Activated CD8-positive, alpha-beta T cell treated with anti-CD3 and anti-CD28 coated beads for 36 hours (primary cell): Measurements from ENCODE around the gene CCDC91. TPM values are rescaled to one million over a fixed set of nuclear protein-coding genes. Genes with fewer than 3 reads are reported as not detected.

Source experiments
- ATAC-seq: fragments of 200-7000 bp; cut with Tn5 transposase; one replicate; pipeline ENCODE4 v1.10.0; 2021; ENCODE audit warnings: mild to moderate bottlenecking, moderate library complexity
- CTCF ChIA-PET: fragments of 350-600 bp; sonication (Branson Sonifier 250); formaldehyde crosslinking; loops from one replicate; lab custom pipeline; 2021; ENCODE audit warnings: antibody characterized with exemption; lab: Charles Lee
- POLR2A ChIA-PET: fragments of 350-600 bp; sonication (Branson Sonifier 250); formaldehyde crosslinking; loops from one replicate; lab custom pipeline; 2021; ENCODE audit warnings: antibody characterized with exemption; lab: Charles Lee
- DNase-seq: peaks from one replicate; pipeline ENCODE4 v3.0.0-alpha.2; 2020
- H3K27ac Mint-ChIP-seq: one replicate; pipeline ENCODE4 v1.8.0; 2021; ENCODE audit warnings: mild to moderate bottlenecking, mixed read lengths
- H3K27me3 Mint-ChIP-seq: one replicate; pipeline ENCODE4 v1.8.0; 2021; ENCODE audit warnings: mixed read lengths
- H3K36me3 Mint-ChIP-seq: one replicate; pipeline ENCODE4 v1.8.0; 2021; ENCODE audit warnings: low read depth, mixed read lengths
- H3K4me1 Mint-ChIP-seq: one replicate; pipeline ENCODE4 v1.8.0; 2021; ENCODE audit warnings: low read depth, mixed read lengths
- H3K4me3 Mint-ChIP-seq: one replicate; pipeline ENCODE4 v1.8.0; 2021; ENCODE audit warnings: mild to moderate bottlenecking, moderate library complexity, mixed read lengths
- H3K9me3 Mint-ChIP-seq: one replicate; pipeline ENCODE4 v1.8.0; 2021; ENCODE audit warnings: mixed read lengths
- CTCF ChIP-seq: fragments of 200-600 bp; IDR thresholded peaks from one replicate; pipeline ENCODE4 v1.8.0; 2022; ENCODE audit warnings: antibody characterized with exemption, mild to moderate bottlenecking
- intact Hi-C: fragments of 100-400 bp; cut with micrococcal nuclease; formaldehyde crosslinking; loops from one replicate; pipeline ENCODE4 v1.10.0; 2022
- total RNA-seq, 2 experiments: library from RNA; stranded (reverse); gene quantifications; one replicate each; pipeline ENCODE4 v1.2.3, GENCODE V29; 2021

The CCDC91 gene
- total RNA-seq, 2 experiments from 2014 or later = 14.7 to 14.8 TPM

- intact Hi-C loops = no loop called here
- Mint-ChIP-seq H3K27ac (no peak overlapping the region), H3K9me3 (peaks cover 11% of the 10 kb centered on the region), H3K36me3 (peaks cover 17% of the 10 kb centered on the region), H3K27me3 (no peaks in the 10 kb centered on the region), H3K4me1 (no peaks in the 10 kb centered on the region), H3K4me3 (no peak overlapping the region)
- no peak for ATAC-seq
- CTCF ChIA-PET = no interaction called here
- DNase-seq = no peak
- POLR2A ChIA-PET = no interaction called here
- TF ChIP-seq CTCF = no peak
Measured at GRCh38 chr12:28512406-28512805, 322.1 kb downstream of the CCDC91 start.

- Mint-ChIP-seq H3K27me3 (no peaks in the 10 kb centered on the region), H3K4me1 (no peaks in the 10 kb centered on the region), H3K27ac (no peak overlapping the region), H3K36me3 (peaks cover 22% of the 10 kb centered on the region), H3K4me3 (no peak overlapping the region), H3K9me3 (peaks cover 13% of the 10 kb centered on the region)
- ATAC-seq (no peak), DNase-seq (no peak)
- ChIA-PET CTCF (no interaction called here), POLR2A (no interaction called here)
- no peak for TF ChIP-seq CTCF
- intact Hi-C loops = no loop called here
Measured at GRCh38 chr12:28512876-28513275, 322.6 kb downstream of the CCDC91 start.

GRCh38 chr12:28513983-28514382, 323.7 kb downstream of the CCDC91 start:
- no peak for DNase-seq
- H3K4me3 Mint-ChIP-seq = no peak overlapping the region
- H3K27me3 Mint-ChIP-seq = no peaks in the 10 kb centered on the region
- ATAC-seq = no peak
- TF ChIP-seq CTCF = no peak
- intact Hi-C loops = no loop called here
- ChIA-PET POLR2A (no interaction called here), CTCF (no interaction called here)
- peaks cover 20% of the 10 kb centered on the region for H3K9me3 Mint-ChIP-seq
- no peaks in the 10 kb centered on the region for H3K4me1 Mint-ChIP-seq
- peaks cover 30% of the 10 kb centered on the region for H3K36me3 Mint-ChIP-seq
- no peak overlapping the region for H3K27ac Mint-ChIP-seq

DNA sequence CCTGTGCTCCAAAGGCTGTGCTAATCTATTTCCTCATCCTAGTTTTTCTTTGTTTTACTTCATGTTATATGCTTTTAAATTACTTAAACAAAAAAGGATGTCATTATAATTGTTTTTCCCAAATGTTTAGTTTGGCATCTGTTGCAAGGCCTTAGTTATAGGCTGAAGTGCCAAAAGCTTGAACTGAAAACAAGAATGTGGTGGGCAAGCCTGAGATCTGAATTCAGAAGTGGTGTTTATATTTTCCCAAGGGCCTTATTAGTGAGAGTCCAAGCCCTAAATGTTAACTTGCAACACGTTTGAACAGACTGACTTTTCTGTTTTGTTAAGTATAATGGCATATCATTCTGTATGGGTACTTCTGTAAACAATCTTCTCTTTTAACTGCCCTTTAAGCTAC, 326.8 kb downstream of the CCDC91 start:
- H3K27ac Mint-ChIP-seq = no peak overlapping the region
- H3K4me3 Mint-ChIP-seq = no peak overlapping the region
- peaks cover 37% of the 10 kb centered on the region for H3K36me3 Mint-ChIP-seq
- no peaks in the 10 kb centered on the region for H3K27me3 Mint-ChIP-seq
- ChIA-PET CTCF (no interaction called here), POLR2A (no interaction called here)
- H3K9me3 Mint-ChIP-seq = peaks cover 21% of the 10 kb centered on the region
- no peaks in the 10 kb centered on the region for H3K4me1 Mint-ChIP-seq
- intact Hi-C loops = no loop called here
- DNase-seq (no peak), ATAC-seq (no peak)
- no peak for TF ChIP-seq CTCF

DNA sequence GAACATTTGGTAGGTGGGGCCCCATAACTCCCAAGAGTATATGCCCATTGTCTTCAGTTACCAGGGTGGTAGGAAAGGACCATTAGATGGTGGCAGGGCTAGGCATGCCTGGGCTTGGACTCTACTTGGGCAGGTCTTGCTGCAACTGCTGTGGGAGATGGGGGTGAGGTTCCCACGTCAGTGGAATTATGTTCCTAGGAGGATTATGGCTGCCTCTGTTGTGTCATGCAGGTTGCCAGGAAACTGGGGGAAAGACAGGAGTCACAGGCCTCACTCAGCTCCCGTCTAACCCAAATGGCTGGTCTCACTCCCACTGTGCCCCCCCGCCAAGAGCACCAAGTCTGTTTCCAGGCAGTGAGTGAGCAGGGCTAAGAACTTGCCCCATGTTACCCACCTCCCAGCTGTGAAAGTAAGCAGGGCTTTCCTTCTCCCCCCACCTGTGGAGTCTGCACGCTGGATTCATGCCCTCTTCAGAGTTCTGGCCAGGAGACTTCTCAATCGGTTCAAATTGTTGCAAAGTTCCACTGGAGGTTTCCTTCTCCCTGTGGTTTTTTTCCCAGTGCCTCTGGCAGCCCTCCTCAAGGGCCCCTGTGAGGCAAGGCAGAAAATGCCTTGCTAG, 337.5 kb downstream of the CCDC91 start:
- TF ChIP-seq CTCF = no peak
- H3K9me3 Mint-ChIP-seq = peaks cover 33% of the 10 kb centered on the region
- DNase-seq (no peak), ATAC-seq (no peak)
- H3K27ac Mint-ChIP-seq = no peak overlapping the region
- peaks cover 20% of the 10 kb centered on the region for H3K36me3 Mint-ChIP-seq
- H3K4me1 Mint-ChIP-seq = peaks cover 4% of the 10 kb centered on the region
- no peaks in the 10 kb centered on the region for H3K27me3 Mint-ChIP-seq
- ChIA-PET POLR2A (no interaction called here), CTCF (no interaction called here)
- intact Hi-C loops = no loop called here
- H3K4me3 Mint-ChIP-seq = no peak overlapping the region
